Epidermal melanocyte (primary cell): ENCODE results near the gene FSD2.
A peak's percentile ranks its signal among the peaks of the same experiment; 100 is the strongest.
"Not testable (repeated sequence)": the region's sequence is repeated elsewhere in the genome, so short reads cannot be mapped to it uniquely, and the experiment has no call there.

Source experiments
- DNase-seq: peaks from one replicate; pipeline ENCODE4 v3.0.0; 2011; ENCODE audit warnings: low spot score; ENCODE audit not compliant: insufficient read length

The FSD2 gene

DNA sequence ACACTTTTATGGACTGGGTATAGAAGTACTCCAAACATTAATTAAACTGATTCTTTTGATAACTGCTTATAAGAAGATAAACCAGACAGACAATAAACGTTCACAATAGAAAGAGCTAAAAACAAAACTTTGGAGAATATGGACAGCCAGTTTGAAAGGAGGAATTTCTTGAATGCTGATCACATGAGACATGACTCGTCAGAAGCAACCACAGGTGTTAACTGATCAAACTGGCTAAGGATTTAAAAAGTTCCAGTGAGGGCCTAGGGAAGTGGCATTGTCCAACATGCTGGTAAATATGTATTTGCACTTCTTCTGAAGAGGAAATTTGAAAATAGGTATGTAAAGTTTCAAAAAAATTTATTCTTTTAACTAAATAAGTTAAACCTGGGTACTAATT, 66.8 kb downstream of the FSD2 start:
- DNase-seq, result no peak

DNA sequence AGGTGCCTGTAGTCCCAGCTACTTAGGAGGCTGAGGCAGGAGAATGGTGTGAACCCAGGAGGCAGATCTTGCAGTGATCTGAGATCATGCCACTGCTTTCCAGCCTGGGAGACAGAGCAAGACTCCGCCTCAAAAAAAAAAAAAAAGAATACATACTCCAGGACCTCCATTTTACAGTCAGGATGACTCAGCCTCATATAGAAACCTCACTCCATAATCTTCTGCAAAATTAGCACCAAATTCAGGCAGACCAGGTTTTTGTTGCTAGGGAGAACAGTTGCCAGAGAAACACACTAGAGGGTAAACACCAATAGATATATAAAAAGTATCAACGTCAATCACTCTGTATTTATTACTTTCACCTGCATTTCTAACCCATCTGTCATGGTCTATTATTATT, 67.9 kb downstream of the FSD2 start:
- DNase-seq, result no peak

GRCh38 chr15:82731527-82731926, 74.3 kb downstream of the FSD2 start:
- no peak for DNase-seq

DNA sequence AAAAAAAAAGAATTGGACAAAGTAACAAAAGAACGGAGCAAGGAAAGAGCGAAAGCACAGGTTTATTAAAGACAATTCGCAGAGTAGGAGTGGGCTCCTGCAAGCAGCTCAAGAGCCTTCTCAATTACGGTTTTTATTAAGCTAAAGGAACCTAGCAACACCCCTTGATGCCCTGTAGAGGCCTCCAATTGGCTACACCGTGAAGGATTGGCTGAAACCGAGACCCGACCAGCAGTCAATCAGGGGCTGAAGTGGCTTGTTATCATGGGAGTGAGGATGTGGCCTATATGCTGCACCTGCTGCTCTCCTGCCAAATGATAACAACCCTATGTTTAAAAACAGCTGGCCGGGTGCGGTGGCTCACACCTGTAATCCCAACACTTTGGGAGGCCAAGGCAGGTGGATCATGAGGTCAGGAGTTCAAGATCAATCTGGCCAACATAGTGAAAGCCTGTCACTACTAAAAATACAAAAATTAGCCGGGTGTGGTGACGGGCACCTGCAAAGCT, 75.8 kb downstream of the FSD2 start:
- DNase-seq, result no peak

DNA sequence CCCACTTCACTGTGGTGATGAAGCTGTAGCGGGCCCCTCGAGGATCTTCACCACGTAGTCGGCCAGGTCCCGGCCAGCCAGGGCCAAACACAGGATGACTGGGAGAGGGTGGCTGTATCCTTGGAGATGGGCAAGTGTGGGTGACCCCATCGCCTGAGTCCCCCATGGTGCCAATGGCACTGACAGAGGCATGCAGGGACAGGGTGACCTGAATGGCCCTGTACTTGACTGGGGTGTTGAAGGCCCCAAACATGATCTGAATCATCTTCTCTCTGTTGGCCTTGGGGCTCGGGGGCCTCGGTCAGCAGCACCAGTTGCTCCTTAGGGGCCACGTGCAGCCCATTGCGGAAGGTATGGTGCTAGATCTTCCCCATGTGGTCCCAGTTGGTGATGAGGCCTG, 79.1 kb downstream of the FSD2 start:
- DNase-seq, result no peak

DNA sequence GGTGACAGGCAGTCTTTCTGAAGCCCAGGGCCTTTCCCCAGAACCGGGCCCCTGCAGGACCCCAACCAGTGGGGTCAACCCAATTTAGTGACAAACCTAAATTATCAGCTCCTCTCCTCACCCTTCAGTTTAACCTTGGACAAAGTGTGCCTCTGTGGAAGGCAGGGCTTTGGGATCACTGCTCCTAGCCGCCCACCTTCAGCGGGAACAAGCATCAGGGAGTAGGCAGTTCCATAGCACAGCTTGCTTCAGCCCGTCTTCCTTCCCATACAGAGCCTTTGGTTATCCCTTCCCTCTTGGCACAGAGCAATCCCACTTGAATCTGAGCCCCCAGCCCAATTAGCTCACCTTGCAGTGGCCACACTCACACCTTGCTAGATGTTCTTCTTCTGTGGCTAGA, 90.9 kb downstream of the FSD2 start:
- DNase-seq, result no peak

DNA sequence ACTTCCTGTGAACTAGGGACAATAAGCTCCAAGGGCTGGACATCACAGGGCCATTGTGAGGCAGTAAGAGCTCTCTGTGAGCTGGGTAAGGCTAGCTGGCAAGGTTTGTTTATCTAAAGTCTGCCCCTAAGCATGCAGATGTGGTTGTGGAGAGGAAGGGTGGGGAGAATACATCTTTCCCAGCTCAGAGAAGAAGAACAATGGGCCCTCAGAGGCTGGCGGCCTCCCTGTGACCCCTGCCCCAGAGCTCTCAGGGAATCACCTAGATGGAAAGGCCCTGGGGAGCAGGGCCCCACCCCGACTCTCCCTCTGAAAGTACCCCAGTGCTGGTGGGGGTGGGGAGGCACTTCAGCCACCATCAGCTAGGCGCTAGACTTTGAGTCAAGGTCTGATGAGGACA, 91.9 kb downstream of the FSD2 start:
- no peak for DNase-seq

- DNase-seq, result no peak
Observed at GRCh38 chr15:82712036-82712435, 93.8 kb downstream of the FSD2 start.

DNA sequence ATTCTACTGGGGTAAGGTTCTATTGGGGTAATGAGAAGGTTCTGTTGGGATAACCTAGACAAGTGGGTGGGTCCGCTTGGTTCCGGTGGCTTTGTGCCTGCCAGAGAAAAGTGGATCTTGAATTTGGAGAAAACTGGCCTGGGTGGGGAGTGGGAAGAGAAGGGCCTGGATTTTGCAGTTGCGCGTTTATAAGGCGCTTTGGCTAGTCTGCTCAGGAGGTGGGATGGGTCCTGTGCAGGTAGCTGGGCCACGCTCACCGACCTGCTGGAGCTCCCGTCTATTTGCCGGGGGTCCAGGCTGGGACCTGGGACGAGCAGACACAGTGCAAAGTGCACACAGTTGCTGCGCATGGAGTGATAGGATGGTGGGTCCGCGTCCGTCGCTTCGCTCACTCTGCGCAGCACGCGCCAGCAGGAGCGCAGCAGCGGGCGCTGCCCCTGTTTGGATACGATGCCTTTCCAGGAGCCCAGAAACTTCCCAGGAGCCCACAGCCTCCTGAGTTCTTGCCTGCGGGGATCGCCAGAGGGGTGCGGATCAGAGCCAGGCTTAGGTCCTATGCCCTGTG, 94.9 kb downstream of the FSD2 start:
- DNase-seq, result no peak

DNA sequence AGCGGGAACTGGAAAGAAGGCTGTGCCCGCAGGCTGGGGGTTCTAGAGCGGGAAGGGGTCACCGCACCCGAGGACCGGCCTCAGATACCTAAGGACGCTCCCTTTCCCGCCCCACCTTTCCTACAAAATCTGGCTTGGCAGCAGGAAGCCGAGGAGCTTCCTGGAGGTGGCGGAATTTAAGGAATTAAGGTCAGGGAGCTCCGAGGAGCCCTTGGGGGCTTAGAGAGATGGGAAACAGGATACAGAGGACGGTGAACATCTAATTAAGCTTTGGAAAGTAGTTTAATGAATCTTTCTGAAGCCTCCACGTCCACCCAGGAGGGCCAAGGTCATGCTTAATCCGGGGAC, 95.7 kb downstream of the FSD2 start:
- no peak for DNase-seq

GRCh38 chr15:82709421-82710207, 96.3 kb downstream of the FSD2 start, which contains the start of gene AP3B2:
TSS of gene AP3B2 (minus strand) at chr15:82709875. CDS start at chr15:82709706, 169 bp downstream.
- DNase-seq, result peak; percentile 77

DNA sequence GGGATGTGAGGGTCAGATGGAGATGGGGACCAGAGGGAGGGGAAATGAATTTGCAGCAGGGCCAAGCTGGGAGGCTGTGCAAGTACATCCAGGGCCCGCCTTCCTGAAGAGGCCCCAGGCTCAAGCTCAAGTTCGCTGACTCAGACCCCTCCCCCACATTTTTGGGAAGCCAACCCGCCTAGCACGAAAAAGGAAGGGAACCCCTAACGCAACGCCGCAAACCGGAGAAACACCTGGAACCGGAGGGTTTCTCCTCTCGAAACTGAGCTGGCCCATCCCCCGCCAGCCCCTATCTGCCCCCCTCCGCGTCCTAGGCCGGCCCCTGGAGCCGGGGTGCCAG, 96.8 kb downstream of the FSD2 start:
- DNase-seq, result no peak

- DNase-seq, result not testable (repeated sequence)
Observed at GRCh38 chr15:82705856-82706255, 100.0 kb downstream of the FSD2 start.
